ENCODE data around the gene PMEPA1.

DNA sequence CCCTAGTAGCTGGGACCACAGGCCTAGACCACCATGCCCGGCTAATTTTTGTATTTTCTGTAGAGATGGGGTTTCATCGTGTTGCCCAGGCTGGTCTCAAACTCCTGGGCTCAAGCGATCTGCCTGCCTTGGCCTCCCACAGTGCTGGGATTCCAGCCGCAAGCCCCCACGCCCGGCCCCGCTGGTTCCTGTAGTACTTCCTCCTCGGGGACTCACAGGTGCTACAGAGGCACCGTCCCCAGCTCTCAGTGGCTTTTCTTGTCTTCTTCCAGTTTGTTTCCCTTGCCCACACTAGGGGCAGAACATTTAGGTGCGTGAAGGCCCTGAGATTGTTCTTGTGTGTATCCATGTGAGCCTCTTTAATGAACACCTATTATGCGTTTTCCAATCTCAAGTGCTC is 88.8 kb downstream of the PMEPA1 start:
- TF ChIP-seq CTCF (IDR thresholded peaks at IDR 0.05) (no peak), POLR2AphosphoS5 (IDR thresholded peaks at IDR 0.05; ENCODE audit: low read depth, low read length) (no peak), TCF7L2 (IDR thresholded peaks at IDR 0.05; ENCODE audit: low read depth, low read length) (no peak), SIN3A (IDR thresholded peaks at IDR 0.05; ENCODE audit: borderline replicate concordance, insufficient read depth, low read depth, low read length) (no peak)
